HEK293 (cell line): ENCODE measurements around the gene EXOG.

Experiments used
- CTCF ChIA-PET: fragments of 350-600 bp; formaldehyde crosslinking; extraction: SDS; loops from one replicate; lab custom pipeline; 2021; ENCODE audit warnings: antibody characterized with exemption; lab: Yijun Ruan, JAX
- POLR2A ChIA-PET: fragments of 300-600 bp; formaldehyde crosslinking; extraction: SDS; loops from one replicate; lab custom pipeline; 2020; ENCODE audit warnings: antibody characterized with exemption, inconsistent platforms; lab: Yijun Ruan, JAX
- H3K27ac ChIP-seq: fragments of 200-500 bp; sonication (Bioruptor generic); 2 replicates; pipeline ENCODE4 v1.5.1; 2014; ENCODE audit warnings: low read depth, low read length, control low read depth, inconsistent platforms; ENCODE audit errors: extremely low read depth
- H3K36me3 ChIP-seq, 2 experiments: fragments of 200-500 bp in 1 of 2; sonication (Bioruptor generic) in 1 of 2; 1 replicate in 1 of 2; 2 replicates in 1 of 2; pipeline ENCODE4 v1.5.1; 2014 to 2017; ENCODE audit warnings: inconsistent platforms in 2 of 2, low read length in 2 of 2; ENCODE audit not compliant: control insufficient read depth in 2 of 2, insufficient read depth in 1 of 2
- H3K4me1 ChIP-seq: fragments of 200-500 bp; sonication (Bioruptor generic); 2 replicates; pipeline ENCODE4 v1.5.1; 2014; ENCODE audit warnings: mild to moderate bottlenecking, low read length, inconsistent platforms; ENCODE audit not compliant: control insufficient read depth, insufficient read depth
- H3K4me3 ChIP-seq: 2 replicates; pipeline ENCODE4 v1.5.1; 2011; ENCODE audit warnings: low read depth, mild to moderate bottlenecking, control low read depth, low read length, moderate library complexity
- H3K9me3 ChIP-seq: fragments of 200-500 bp; sonication (Bioruptor generic); 2 replicates; pipeline ENCODE4 v1.5.1; 2014; ENCODE audit warnings: low read depth, low read length, inconsistent platforms; ENCODE audit not compliant: control insufficient read depth, insufficient read depth
- GLI2 ChIP-seq: fragments of 450-650 bp; formaldehyde crosslinking; IDR thresholded peaks from 2 replicates; pipeline ENCODE4; 2017; ENCODE audit warnings: missing biosample characterization, missing genetic modification characterization, low read depth, borderline replicate concordance
- GLIS1 ChIP-seq: fragments of 450-650 bp; formaldehyde crosslinking; IDR thresholded peaks from 2 replicates; pipeline ENCODE4 v1.5.1; 2016; ENCODE audit warnings: missing biosample characterization, missing genetic modification characterization
- PRDM10 ChIP-seq: fragments of 450-650 bp; formaldehyde crosslinking; IDR thresholded peaks from 2 replicates; pipeline ENCODE4 v1.5.1; 2016; ENCODE audit warnings: missing biosample characterization, missing genetic modification characterization
- SCRT1 ChIP-seq: fragments of 450-650 bp; formaldehyde crosslinking; IDR thresholded peaks from 2 replicates; pipeline ENCODE4 v1.5.1; 2016; ENCODE audit warnings: missing biosample characterization, missing genetic modification characterization, borderline replicate concordance
- SETDB1 ChIP-seq: IDR thresholded peaks from one replicate; pipeline ENCODE4 v1.6.1; 2017; ENCODE audit warnings: mild to moderate bottlenecking, low read length, moderate library complexity, mixed read lengths; ENCODE audit not compliant: insufficient read length
- SP7 ChIP-seq: fragments of 450-650 bp; formaldehyde crosslinking; IDR thresholded peaks from 2 replicates; pipeline ENCODE4 v1.5.1; 2016; ENCODE audit warnings: missing biosample characterization, missing genetic modification characterization
- TRIM28 ChIP-seq: IDR thresholded peaks from 2 replicates; pipeline ENCODE4 v1.6.1; 2011; ENCODE audit warnings: low read length, control low read depth, borderline replicate concordance
- ZBTB1 ChIP-seq: fragments of 450-650 bp; formaldehyde crosslinking; IDR thresholded peaks from 2 replicates; pipeline ENCODE4 v1.5.1; 2016; ENCODE audit warnings: missing biosample characterization, missing genetic modification characterization
- ZBTB7A ChIP-seq: fragments of 450-650 bp; formaldehyde crosslinking; IDR thresholded peaks from 2 replicates; pipeline ENCODE4 v1.5.1; 2016; ENCODE audit warnings: low read depth, missing biosample characterization, missing genetic modification characterization
- ZFHX2 ChIP-seq: fragments of 450-650 bp; formaldehyde crosslinking; conservative IDR thresholded peaks from 2 replicates; pipeline ENCODE4 v1.5.1; 2016; ENCODE audit warnings: missing biosample characterization, missing genetic modification characterization
- ZNF133 ChIP-seq: fragments of 450-650 bp; formaldehyde crosslinking; IDR thresholded peaks from 2 replicates; pipeline ENCODE4 v1.5.1; 2016; ENCODE audit warnings: missing biosample characterization, missing genetic modification characterization
- ZNF138 ChIP-seq: fragments of 450-650 bp; formaldehyde crosslinking; IDR thresholded peaks from 2 replicates; pipeline ENCODE4 v1.5.1; 2016; ENCODE audit warnings: missing biosample characterization, missing genetic modification characterization, borderline replicate concordance
- ZNF140 ChIP-seq: fragments of 450-650 bp; formaldehyde crosslinking; IDR thresholded peaks from 2 replicates; pipeline ENCODE4 v1.5.1; 2016; ENCODE audit warnings: missing biosample characterization, missing genetic modification characterization
- ZNF184 ChIP-seq: fragments of 450-650 bp; IDR thresholded peaks from 2 replicates; pipeline ENCODE4 v1.5.1; 2018; ENCODE audit warnings: missing biosample characterization, mild to moderate bottlenecking, missing genetic modification characterization
- ZNF214 ChIP-seq: fragments of 450-650 bp; formaldehyde crosslinking; IDR thresholded peaks from 2 replicates; pipeline ENCODE4 v1.5.1; 2017; ENCODE audit warnings: missing biosample characterization, mild to moderate bottlenecking, missing genetic modification characterization, borderline replicate concordance
- ZNF221 ChIP-seq: fragments of 450-650 bp; formaldehyde crosslinking; IDR thresholded peaks from 2 replicates; pipeline ENCODE4 v1.5.1; 2017; ENCODE audit warnings: missing biosample characterization, missing genetic modification characterization, borderline replicate concordance
- ZNF324 ChIP-seq: fragments of 450-650 bp; formaldehyde crosslinking; IDR thresholded peaks from 2 replicates; pipeline ENCODE4 v1.5.1; 2016; ENCODE audit warnings: missing biosample characterization, missing genetic modification characterization
- ZNF366 ChIP-seq: fragments of 450-650 bp; formaldehyde crosslinking; conservative IDR thresholded peaks from 2 replicates; pipeline ENCODE4 v1.5.1; 2016; ENCODE audit warnings: missing biosample characterization, missing genetic modification characterization
- ZNF433 ChIP-seq: fragments of 450-650 bp; formaldehyde crosslinking; IDR thresholded peaks from 2 replicates; pipeline ENCODE4 v1.5.1; 2016; ENCODE audit warnings: missing biosample characterization, missing genetic modification characterization, low read depth
- ZNF513 ChIP-seq: fragments of 450-650 bp; IDR thresholded peaks from 2 replicates; pipeline ENCODE4 v1.5.1; 2018; ENCODE audit warnings: missing biosample characterization, missing genetic modification characterization
- ZNF555 ChIP-seq: fragments of 450-650 bp; formaldehyde crosslinking; conservative IDR thresholded peaks from 2 replicates; pipeline ENCODE4 v1.5.1; 2017; ENCODE audit warnings: missing biosample characterization, mild to moderate bottlenecking, missing genetic modification characterization, inconsistent platforms
- ZNF596 ChIP-seq: fragments of 450-650 bp; IDR thresholded peaks from 2 replicates; pipeline ENCODE4 v1.5.0; 2018; ENCODE audit warnings: missing biosample characterization, mild to moderate bottlenecking, missing genetic modification characterization, moderate library complexity
- ZNF701 ChIP-seq: fragments of 450-650 bp; formaldehyde crosslinking; IDR thresholded peaks from 2 replicates; pipeline ENCODE4 v1.5.1; 2016; ENCODE audit warnings: missing biosample characterization, missing genetic modification characterization
- ZNF704 ChIP-seq: fragments of 450-650 bp; formaldehyde crosslinking; IDR thresholded peaks from 2 replicates; pipeline ENCODE4 v1.5.1; 2016; ENCODE audit warnings: missing biosample characterization, missing genetic modification characterization
- ZNF707 ChIP-seq: fragments of 450-650 bp; formaldehyde crosslinking; IDR thresholded peaks from 2 replicates; pipeline ENCODE4 v1.5.1; 2016; ENCODE audit warnings: missing biosample characterization, missing genetic modification characterization
- ZNF76 ChIP-seq: fragments of 450-650 bp; formaldehyde crosslinking; IDR thresholded peaks from 2 replicates; pipeline ENCODE4; 2016; ENCODE audit warnings: low read depth, missing biosample characterization, missing genetic modification characterization, borderline replicate concordance
- ZSCAN16 ChIP-seq: fragments of 450-650 bp; formaldehyde crosslinking; IDR thresholded peaks from 2 replicates; pipeline ENCODE4 v1.5.1; 2016; ENCODE audit warnings: missing biosample characterization, missing genetic modification characterization

The EXOG gene

GRCh38 chr3:38555149-38555840, 59.2 kb downstream of the EXOG start:
- TF ChIP-seq ZNF596 (tag by site-specific recombination) (no peak), ZNF704 (no peak), ZBTB1 (tag by site-specific recombination) (no peak), ZNF366 (tag by site-specific recombination) (no peak), ZNF701 (tag by site-specific recombination) (no peak), SETDB1 (no peak), SCRT1 (no peak), ZNF214 (tag by site-specific recombination) (no peak), ZNF76 (tag by site-specific recombination) (no peak)
- TF ChIP-seq, all 188 proteins: peak for 0
- H3K4me3 ChIP-seq, result no peak overlapping the region
- no peaks in the 10 kb centered on the region for H3K36me3 ChIP-seq
- no peaks in the 10 kb centered on the region for H3K9me3 ChIP-seq
- no peaks in the 10 kb centered on the region for H3K4me1 ChIP-seq
- H3K27ac ChIP-seq, result no peak overlapping the region
- ChIA-PET CTCF (no interaction called here), POLR2A (no interaction called here)

- Histone ChIP-seq H3K9me3 (no peaks in the 10 kb centered on the region), H3K4me3 (no peak overlapping the region), H3K36me3 (no peaks in the 10 kb centered on the region)
- CTCF ChIA-PET, result no interaction called here
- TF ChIP-seq ZFHX2 (tag by site-specific recombination) (no peak), ZBTB7A (no peak), ZNF433 (tag by site-specific recombination) (no peak)
- TF ChIP-seq, all 188 proteins: peak for 0
- Histone ChIP-seq H3K4me1 (no peaks in the 10 kb centered on the region), H3K27ac (no peak overlapping the region)
- POLR2A ChIA-PET, result no interaction called here
Measured at GRCh38 chr3:38555926-38556325, 59.8 kb downstream of the EXOG start.

- no peaks in the 10 kb centered on the region for H3K4me1 ChIP-seq
- POLR2A ChIA-PET, result no interaction called here
- no peak overlapping the region for H3K27ac ChIP-seq
- H3K9me3 ChIP-seq, result no peaks in the 10 kb centered on the region
- no peak overlapping the region for H3K4me3 ChIP-seq
- CTCF ChIA-PET, result no interaction called here
- no peaks in the 10 kb centered on the region for H3K36me3 ChIP-seq
- no peak for TF ChIP-seq ZNF184 (tag by site-specific recombination)
- no peak for TF ChIP-seq TRIM28
- no peak for TF ChIP-seq ZNF707 (tag by site-specific recombination)
- no peak for TF ChIP-seq ZNF140 (tag by site-specific recombination)
- no peak for TF ChIP-seq ZNF221 (tag by site-specific recombination)
- no peak for TF ChIP-seq SP7
- no peak for TF ChIP-seq ZNF324 (tag by site-specific recombination)
- no peak for TF ChIP-seq ZSCAN16 (tag by site-specific recombination)
- no peak for TF ChIP-seq GLIS1
- no peak for TF ChIP-seq GLI2
- no peak for TF ChIP-seq ZNF133 (tag by site-specific recombination)
- TF ChIP-seq ZNF138 (tag by site-specific recombination), result no peak
- no peak for TF ChIP-seq ZNF555 (tag by site-specific recombination)
- TF ChIP-seq ZNF513 (tag by site-specific recombination), result no peak
- no peak for TF ChIP-seq PRDM10 (tag by site-specific recombination)
Measured at GRCh38 chr3:38556640-38557358, 60.7 kb downstream of the EXOG start.
